GDM1 (cell line): Measurements from ENCODE around the gene NLRP3.
A peak's percentile ranks its signal among the peaks of the same experiment; 100 is the strongest.
"Not testable (repeated sequence)": the region's sequence is repeated elsewhere in the genome, so short reads cannot be mapped to it uniquely, and the experiment has no call there.

Source experiments
- DNase-seq: peaks from one replicate; lab custom pipeline; 2025; lab: John Stamatoyannopoulos, UW

The NLRP3 gene

GRCh38 chr1:247415423-247416361, at the start of gene NLRP3:
Gene NLRP3, plus strand, starts transcription at chr1:247416173. Its CDS starts 2,628 bp downstream, at chr1:247418801.
- DNase-seq: peak; percentile 75

GRCh38 chr1:247366345-247366744, 49.6 kb upstream of the NLRP3 start:
- DNase-seq: not testable (repeated sequence)

GRCh38 chr1:247366926-247367645, 48.9 kb upstream of the NLRP3 start:
- no peak for DNase-seq

GRCh38 chr1:247367786-247368422, 48.1 kb upstream of the NLRP3 start:
- DNase-seq: no peak

GRCh38 chr1:247368490-247369145, 47.4 kb upstream of the NLRP3 start:
- no peak for DNase-seq

- DNase-seq: no peak
Measured at GRCh38 chr1:247370786-247371732, 44.9 kb upstream of the NLRP3 start.

GRCh38 chr1:247371801-247372259, 44.1 kb upstream of the NLRP3 start:
- no peak for DNase-seq

GRCh38 chr1:247373721-247374141, 42.2 kb upstream of the NLRP3 start:
- DNase-seq: peak; percentile 11

- not testable (repeated sequence) for DNase-seq
Measured at GRCh38 chr1:247374651-247375334, 41.2 kb upstream of the NLRP3 start.

- DNase-seq: no peak
Measured at GRCh38 chr1:247375747-247376146, 40.2 kb upstream of the NLRP3 start.

GRCh38 chr1:247376659-247377058, 39.3 kb upstream of the NLRP3 start:
- no peak for DNase-seq

- not testable (repeated sequence) for DNase-seq
Measured at GRCh38 chr1:247377656-247378055, 38.3 kb upstream of the NLRP3 start.

GRCh38 chr1:247378334-247379073, 37.5 kb upstream of the NLRP3 start:
- DNase-seq: no peak

- no peak for DNase-seq
Measured at GRCh38 chr1:247385283-247385682, 30.7 kb upstream of the NLRP3 start.

- no peak for DNase-seq
Measured at GRCh38 chr1:247386217-247386616, 29.8 kb upstream of the NLRP3 start.

- no peak for DNase-seq
Measured at GRCh38 chr1:247386687-247387086, 29.3 kb upstream of the NLRP3 start.

GRCh38 chr1:247387096-247387495, 28.9 kb upstream of the NLRP3 start:
- no peak for DNase-seq

GRCh38 chr1:247387565-247387964, 28.4 kb upstream of the NLRP3 start:
- DNase-seq: no peak

GRCh38 chr1:247390116-247390791, 25.7 kb upstream of the NLRP3 start:
- DNase-seq: peak; percentile 89
